Right lung (tissue), 5 donors: ENCODE data around the gene FNDC8. TPM values are rescaled to one million over a fixed set of nuclear protein-coding genes. Genes with fewer than 3 reads are reported as not detected.
A peak's percentile ranks its signal among the peaks of the same experiment; 100 is the strongest.
"Not testable (repeated sequence)": the region's sequence is repeated elsewhere in the genome, so short reads cannot be mapped to it uniquely, and the experiment has no call there.

Experiments
- DNase-seq, 2 donors: peaks; one replicate each; pipeline ENCODE4 v3.0.0-alpha.2; 2013
- polyA plus RNA-seq, 5 donors: library from polyadenylated mRNA; unstranded; fragments of 120-200 nt; gene quantifications; one replicate each; pipeline versions ENCODE4 v1.2.1 to v1.2.3, GENCODE V29; 2013; ENCODE audit warnings: inconsistent platforms in 1 of 5, low replicate concordance in 1 of 5; ENCODE audit not compliant: insufficient read length in 5 of 5, insufficient read depth in 1 of 5

The FNDC8 gene
- polyA plus RNA-seq, 5 donors: 0.14 to 0.41 (median 0.22) TPM; not detected in 2

- DNase-seq: peak; percentile 72 to 73
Measured at GRCh38 chr17:35141681-35142466, 20.5 kb downstream of the FNDC8 start, which contains the start of gene NLE1. NLE1 (minus strand) TSS chr17:35142303; CDS start chr17:35142275, 28 bp downstream.

GRCh38 chr17:35142467-35142796 is 21.0 kb downstream of the FNDC8 start:
- no peak for DNase-seq

- no peak for DNase-seq
Measured at GRCh38 chr17:35144840-35145239, 23.4 kb downstream of the FNDC8 start.

- DNase-seq: no peak
Measured at GRCh38 chr17:35146214-35146833, 24.9 kb downstream of the FNDC8 start.

GRCh38 chr17:35147375-35147905 is 26.0 kb downstream of the FNDC8 start, which contains the start of gene UNC45B:
UNC45B (plus strand) TSS chr17:35147817; CDS start chr17:35148264, 447 bp downstream.
- no peak for DNase-seq

- no peak for DNase-seq
Measured at GRCh38 chr17:35148144-35148543, 26.7 kb downstream of the FNDC8 start.

GRCh38 chr17:35149941-35150340 is 28.5 kb downstream of the FNDC8 start:
- no peak for DNase-seq

GRCh38 chr17:35151080-35151479 is 29.7 kb downstream of the FNDC8 start:
- not testable (repeated sequence) for DNase-seq

GRCh38 chr17:35152421-35153140 is 31.2 kb downstream of the FNDC8 start:
- peak in 1 of 2 donors; percentile 44 for DNase-seq

- DNase-seq: no peak
Measured at GRCh38 chr17:35154196-35155165, 33.1 kb downstream of the FNDC8 start.

GRCh38 chr17:35155246-35155645 is 33.8 kb downstream of the FNDC8 start:
- DNase-seq: no peak

GRCh38 chr17:35159940-35160339 is 38.5 kb downstream of the FNDC8 start:
- no peak for DNase-seq

GRCh38 chr17:35160354-35161201 is 39.2 kb downstream of the FNDC8 start:
- no peak for DNase-seq

GRCh38 chr17:35161281-35161761 is 39.9 kb downstream of the FNDC8 start:
- DNase-seq: peak in 1 of 2 donors; percentile 49

- no peak for DNase-seq
Measured at GRCh38 chr17:35162755-35163154, 41.3 kb downstream of the FNDC8 start.

- no peak for DNase-seq
Measured at GRCh38 chr17:35163886-35164285, 42.5 kb downstream of the FNDC8 start.

- no peak for DNase-seq
Measured at GRCh38 chr17:35164716-35165115, 43.3 kb downstream of the FNDC8 start.

GRCh38 chr17:35166526-35166925 is 45.1 kb downstream of the FNDC8 start:
- no peak for DNase-seq

GRCh38 chr17:35167046-35167445 is 45.6 kb downstream of the FNDC8 start:
- no peak for DNase-seq

- DNase-seq: no peak
Measured at GRCh38 chr17:35167666-35168065, 46.3 kb downstream of the FNDC8 start.
